Stomach (tissue), 4 donors: Measurements from ENCODE around the gene NIPAL3.

Experiments used
- EP300 ChIP-seq: sonication (generic); formaldehyde crosslinking; IDR thresholded peaks from one replicate; pipeline ENCODE4 v1.6.1; 2017; ENCODE audit warnings: antibody characterized with exemption
- POLR2A ChIP-seq, 4 donors: fragments of 450-650 bp; IDR thresholded peaks; one replicate each; pipeline ENCODE4 v1.6.1; 2016; ENCODE audit warnings: antibody characterized with exemption in 4 of 4, control low read depth in 2 of 4, mild to moderate bottlenecking in 1 of 4, moderate library complexity in 1 of 4

DNA sequence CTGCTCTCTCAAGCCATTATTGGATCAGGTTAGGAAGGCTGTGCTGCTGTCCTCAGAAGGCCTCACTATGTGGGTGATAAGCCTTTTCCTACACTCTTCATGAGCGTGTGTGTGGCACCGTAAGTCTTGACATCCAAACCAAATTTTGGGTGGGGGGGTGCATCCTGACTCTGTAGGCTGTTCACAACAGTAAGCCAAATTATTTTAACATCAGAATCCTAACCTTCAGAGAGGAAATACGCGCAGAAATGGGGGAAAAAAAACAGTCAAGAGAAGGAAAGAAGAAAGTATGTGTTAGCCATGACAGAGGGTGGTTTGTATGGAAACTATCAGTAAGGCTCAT, 23.0 kb upstream of the NIPAL3 start:
- TF ChIP-seq EP300 (no peak), POLR2A (IDR thresholded peaks at IDR 0.05) (no peak)
